Measurements from ENCODE around the gene PATJ. TPM values are rescaled to one million over a fixed set of nuclear protein-coding genes. Genes with fewer than 3 reads are reported as not detected.

PATJ gene
- total RNA-seq, 1 experiment from 2014 or later, result 47.3 TPM

DNA sequence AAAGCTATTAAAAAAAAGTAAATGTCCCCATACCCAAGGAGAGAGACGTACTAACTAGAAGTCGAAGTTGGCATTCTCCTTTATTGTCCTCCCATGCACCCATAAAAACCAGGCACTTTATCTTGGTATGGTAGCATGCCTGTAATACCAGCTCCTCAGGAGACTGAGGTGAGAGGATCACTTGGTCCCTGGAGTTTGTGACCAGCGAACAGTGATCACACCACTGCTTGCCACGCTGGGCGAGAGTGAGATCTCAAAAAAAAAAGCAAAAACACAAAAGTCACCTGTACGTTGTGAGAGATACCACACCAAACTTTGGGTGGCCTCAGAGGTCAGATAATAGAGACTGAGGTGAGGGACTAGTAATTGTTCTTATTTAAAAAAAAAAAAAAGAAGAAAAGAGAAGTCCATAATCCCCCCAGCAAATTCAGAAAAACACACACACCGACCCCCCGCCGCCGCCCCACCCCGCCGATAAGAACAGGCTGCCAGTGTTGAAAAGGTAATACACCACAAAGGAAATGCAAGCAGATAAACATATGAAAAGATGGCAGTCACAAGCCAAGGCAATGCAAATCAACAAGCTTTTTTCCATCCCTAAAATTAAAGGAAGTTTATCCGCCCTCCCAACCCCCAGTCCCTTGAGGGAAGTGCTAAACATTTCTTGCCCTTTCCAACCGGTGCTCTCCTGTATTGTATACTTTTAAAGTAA is 455.9 kb downstream of the PATJ start:
- Histone ChIP-seq H3K56ac (ENCODE audit: insufficient read length, low read depth, low read length) (no peak overlapping the region), H3K4me2 (ENCODE audit: insufficient read depth, insufficient read length, low read length) (peak overlapping the region; percentile 97), H4K5ac (ENCODE audit: insufficient read length, low read depth, low read length) (no peak overlapping the region), H3K27ac (ENCODE audit: insufficient read length, low read depth, low read length) (peak overlapping the region; percentile 97), H2AK5ac (ENCODE audit: insufficient read length, low read length) (no peak overlapping the region), H3K23ac (ENCODE audit: insufficient read length, low read depth, low read length) (peak overlapping the region; percentile 36), H3K14ac (ENCODE audit: insufficient read depth, low read length) (no peak overlapping the region), H3K9ac (ENCODE audit: extremely low read depth, insufficient read length, low read length) (peak overlapping the region; percentile 53), H2BK5ac (ENCODE audit: insufficient read length, low read length) (peak overlapping the region; percentile 58), H4K8ac (replicated peaks; ENCODE audit: insufficient read length, low read depth, low read length) (no peak overlapping the region), H3K23me2 (ENCODE audit: insufficient read length, low read depth, low read length, poor library complexity, severe bottlenecking) (peaks cover 21% of the 10 kb centered on the region), H2BK120ac (ENCODE audit: low read depth, low read length, poor library complexity, severe bottlenecking) (no peak overlapping the region), H3K4ac (ENCODE audit: low read depth, low read length) (no peak overlapping the region), H2BK20ac (ENCODE audit: low read depth, low read length, poor library complexity, severe bottlenecking) (no peak overlapping the region), H4K91ac (ENCODE audit: insufficient read length, low read depth, low read length) (no peak overlapping the region), H2AFZ (ENCODE audit: low read length) (no peak overlapping the region), H4K20me1 (ENCODE audit: control insufficient read depth, insufficient read depth, insufficient read length) (no peaks in the 10 kb centered on the region), H3K79me2 (ENCODE audit: insufficient read depth, low read length) (peaks cover 59% of the 10 kb centered on the region; the same call in 1 of the 2 replicates), H3K4me1 (ENCODE audit: insufficient read depth, low read length) (no peaks in the 10 kb centered on the region; the same call in 1 of the 2 replicates), H3K27me3 (ENCODE audit: insufficient read depth, low read length) (no peaks in the 10 kb centered on the region), H3K79me1 (ENCODE audit: insufficient read depth, low read depth, low read length, poor library complexity, severe bottlenecking) (peaks cover 3% of the 10 kb centered on the region), H2BK12ac (ENCODE audit: insufficient read length, low read depth, low read length) (no peak overlapping the region), H3T11ph (ENCODE audit: low read length) (no peak overlapping the region), H3K18ac (ENCODE audit: insufficient read length, low read depth, low read length) (no peak overlapping the region), H3K9me3 (ENCODE audit: control insufficient read depth, low read depth, low read length) (no peaks in the 10 kb centered on the region), H2BK15ac (ENCODE audit: low read depth, low read length) (no peak overlapping the region)
- H3K9me3 Mint-ChIP-seq, result peaks cover 4 to 7% of the 10 kb centered on the region in 2 experiments; a peak in 3 of 5 replicates
- H3K27me3 Mint-ChIP-seq (ENCODE audit: low read depth), result peaks cover 2% of the 10 kb centered on the region; the same call in 1 of the 2 replicates
- peak overlapping the region; percentile 95 to 100 (median 98) for H3K27ac Mint-ChIP-seq
- H3K36me3 Mint-ChIP-seq (ENCODE audit: insufficient read depth in 1 of 3, low read depth in 3 of 3), result peaks cover 53 to 76% (median 74%) of the 10 kb centered on the region in 3 experiments
- WGBS (ENCODE audit: extremely low coverage, insufficient read length, low lambda C conversion rate), result no CpG with 5 or more reads among the region's 14 CpGs
- peak overlapping the region; percentile 68 to 90 for H3K4me3 Mint-ChIP-seq
- TF ChIP-seq, protein P1, sequence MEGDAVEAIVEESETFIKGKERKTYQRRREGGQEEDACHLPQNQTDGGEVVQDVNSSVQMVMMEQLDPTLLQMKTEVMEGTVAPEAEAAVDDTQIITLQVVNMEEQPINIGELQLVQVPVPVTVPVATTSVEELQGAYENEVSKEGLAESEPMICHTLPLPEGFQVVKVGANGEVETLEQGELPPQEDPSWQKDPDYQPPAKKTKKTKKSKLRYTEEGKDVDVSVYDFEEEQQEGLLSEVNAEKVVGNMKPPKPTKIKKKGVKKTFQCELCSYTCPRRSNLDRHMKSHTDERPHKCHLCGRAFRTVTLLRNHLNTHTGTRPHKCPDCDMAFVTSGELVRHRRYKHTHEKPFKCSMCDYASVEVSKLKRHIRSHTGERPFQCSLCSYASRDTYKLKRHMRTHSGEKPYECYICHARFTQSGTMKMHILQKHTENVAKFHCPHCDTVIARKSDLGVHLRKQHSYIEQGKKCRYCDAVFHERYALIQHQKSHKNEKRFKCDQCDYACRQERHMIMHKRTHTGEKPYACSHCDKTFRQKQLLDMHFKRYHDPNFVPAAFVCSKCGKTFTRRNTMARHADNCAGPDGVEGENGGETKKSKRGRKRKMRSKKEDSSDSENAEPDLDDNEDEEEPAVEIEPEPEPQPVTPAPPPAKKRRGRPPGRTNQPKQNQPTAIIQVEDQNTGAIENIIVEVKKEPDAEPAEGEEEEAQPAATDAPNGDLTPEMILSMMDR (conservative IDR thresholded peaks at IDR 0.05), result no peak
- DNase-seq, result peak; percentile 84
- peaks cover 36 to 68% of the 10 kb centered on the region in 2 experiments for H3K4me1 Mint-ChIP-seq

Measured in H9 (cell line).